Heart left ventricle (tissue), 13 donors: Measurements from ENCODE around the gene ITFG2.

Experiments used
- POLR2A ChIP-seq, 2 donors: fragments of 450-650 bp; IDR thresholded peaks; one replicate each; pipeline ENCODE4 v1.6.1; 2017; ENCODE audit warnings: antibody characterized with exemption in 2 of 2, mild to moderate bottlenecking in 2 of 2, moderate library complexity in 2 of 2
- TF ChIP-seq, protein P1 (sequence below), 12 donors: fragments of 200-600 bp; sonication (generic) in 4 of 12; IDR thresholded peaks; one replicate each; pipeline versions ENCODE4 v1.5.0 to v1.8.0; 2018 to 2022; ENCODE audit warnings: antibody characterized with exemption in 12 of 12, mild to moderate bottlenecking in 5 of 12
- donor health status: ischemic (EF 13 %, LVEDD 7.1; RV severe dilation, severe dysfunction).
- donor health status: DM: no; HTN: yes; CAD: no.
- donor health status: DM: no; HTN: no; CAD: no.
- donor health status: ischemic (EF 25% LVEDD 6.9; RV normal size, moderate dysfunction).
- donor health status: ischemic (EF 25% LVEDD 5.7; RV mildly dilated, moderate dysfunction).
- donor health status: ischemic (EF 35%, LVEDD 5.7; RV mildly dilated, moderate dysfunction).
- donor health status: nonischemic (EF 11% LVEDD 7.7; RV severe dilation, severe dysfunction).
- donor health status: DM: yes; HTN: yes; CAD: no.
- donor health status: PGD.
- donor health status: ischemic (EF 29% LVEDD 5.4; RV normal size, mild dysfunction).
- donor health status: nonischemic (EF 23%, LVEDD 6.1; RV moderate dilation, normal function).

DNA sequence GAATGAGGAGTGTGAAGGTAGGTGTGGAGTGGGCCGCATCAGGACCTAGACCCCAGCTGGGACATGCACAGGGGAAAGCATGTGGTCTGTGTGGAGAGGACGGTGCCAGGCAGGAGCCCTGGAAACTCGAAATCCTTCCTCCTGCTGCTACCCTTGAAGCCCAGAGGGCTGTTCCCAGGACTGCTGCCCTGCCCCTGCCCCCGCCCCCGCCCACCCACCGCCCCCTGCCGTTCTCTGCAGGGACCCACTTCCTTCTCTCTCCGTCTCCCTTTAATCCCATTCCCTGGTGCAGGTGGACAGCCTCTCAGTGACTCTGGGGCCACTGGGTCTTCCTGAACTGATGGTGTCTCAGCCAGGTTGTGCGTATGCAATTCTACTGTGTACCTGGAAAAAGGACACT is 8.0 kb downstream of the ITFG2 start:
- no peak for TF ChIP-seq POLR2A (IDR thresholded peaks at IDR 0.05)
- TF ChIP-seq, protein P1, sequence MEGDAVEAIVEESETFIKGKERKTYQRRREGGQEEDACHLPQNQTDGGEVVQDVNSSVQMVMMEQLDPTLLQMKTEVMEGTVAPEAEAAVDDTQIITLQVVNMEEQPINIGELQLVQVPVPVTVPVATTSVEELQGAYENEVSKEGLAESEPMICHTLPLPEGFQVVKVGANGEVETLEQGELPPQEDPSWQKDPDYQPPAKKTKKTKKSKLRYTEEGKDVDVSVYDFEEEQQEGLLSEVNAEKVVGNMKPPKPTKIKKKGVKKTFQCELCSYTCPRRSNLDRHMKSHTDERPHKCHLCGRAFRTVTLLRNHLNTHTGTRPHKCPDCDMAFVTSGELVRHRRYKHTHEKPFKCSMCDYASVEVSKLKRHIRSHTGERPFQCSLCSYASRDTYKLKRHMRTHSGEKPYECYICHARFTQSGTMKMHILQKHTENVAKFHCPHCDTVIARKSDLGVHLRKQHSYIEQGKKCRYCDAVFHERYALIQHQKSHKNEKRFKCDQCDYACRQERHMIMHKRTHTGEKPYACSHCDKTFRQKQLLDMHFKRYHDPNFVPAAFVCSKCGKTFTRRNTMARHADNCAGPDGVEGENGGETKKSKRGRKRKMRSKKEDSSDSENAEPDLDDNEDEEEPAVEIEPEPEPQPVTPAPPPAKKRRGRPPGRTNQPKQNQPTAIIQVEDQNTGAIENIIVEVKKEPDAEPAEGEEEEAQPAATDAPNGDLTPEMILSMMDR (IDR thresholded peaks at IDR 0.05), result no peak
